Measurements from ENCODE around the gene DZIP1L.

DNA sequence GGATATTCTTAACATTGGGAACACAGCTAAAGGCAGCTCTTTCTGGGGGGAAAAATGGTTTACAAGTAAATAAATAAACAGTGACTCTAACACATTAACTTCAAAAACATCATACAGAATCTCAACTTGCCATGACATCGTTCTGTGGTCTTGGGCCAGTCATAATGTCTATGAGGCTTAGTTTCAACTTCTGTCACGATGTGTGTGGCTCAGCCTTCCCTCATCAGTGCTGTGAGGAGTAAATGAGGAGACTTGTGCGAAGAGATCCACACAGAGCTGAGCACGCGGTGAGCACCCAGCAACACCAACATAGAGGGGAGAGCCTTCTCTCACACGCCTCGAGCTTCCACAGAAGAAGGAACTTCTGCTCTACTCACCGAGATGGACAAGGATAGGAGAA is 49.0 kb downstream of the DZIP1L start:
- no peak for TF ChIP-seq POLR2AphosphoS5 (IDR thresholded peaks at IDR 0.05; ENCODE audit: low read depth, low read length)
- TF ChIP-seq, protein P1, sequence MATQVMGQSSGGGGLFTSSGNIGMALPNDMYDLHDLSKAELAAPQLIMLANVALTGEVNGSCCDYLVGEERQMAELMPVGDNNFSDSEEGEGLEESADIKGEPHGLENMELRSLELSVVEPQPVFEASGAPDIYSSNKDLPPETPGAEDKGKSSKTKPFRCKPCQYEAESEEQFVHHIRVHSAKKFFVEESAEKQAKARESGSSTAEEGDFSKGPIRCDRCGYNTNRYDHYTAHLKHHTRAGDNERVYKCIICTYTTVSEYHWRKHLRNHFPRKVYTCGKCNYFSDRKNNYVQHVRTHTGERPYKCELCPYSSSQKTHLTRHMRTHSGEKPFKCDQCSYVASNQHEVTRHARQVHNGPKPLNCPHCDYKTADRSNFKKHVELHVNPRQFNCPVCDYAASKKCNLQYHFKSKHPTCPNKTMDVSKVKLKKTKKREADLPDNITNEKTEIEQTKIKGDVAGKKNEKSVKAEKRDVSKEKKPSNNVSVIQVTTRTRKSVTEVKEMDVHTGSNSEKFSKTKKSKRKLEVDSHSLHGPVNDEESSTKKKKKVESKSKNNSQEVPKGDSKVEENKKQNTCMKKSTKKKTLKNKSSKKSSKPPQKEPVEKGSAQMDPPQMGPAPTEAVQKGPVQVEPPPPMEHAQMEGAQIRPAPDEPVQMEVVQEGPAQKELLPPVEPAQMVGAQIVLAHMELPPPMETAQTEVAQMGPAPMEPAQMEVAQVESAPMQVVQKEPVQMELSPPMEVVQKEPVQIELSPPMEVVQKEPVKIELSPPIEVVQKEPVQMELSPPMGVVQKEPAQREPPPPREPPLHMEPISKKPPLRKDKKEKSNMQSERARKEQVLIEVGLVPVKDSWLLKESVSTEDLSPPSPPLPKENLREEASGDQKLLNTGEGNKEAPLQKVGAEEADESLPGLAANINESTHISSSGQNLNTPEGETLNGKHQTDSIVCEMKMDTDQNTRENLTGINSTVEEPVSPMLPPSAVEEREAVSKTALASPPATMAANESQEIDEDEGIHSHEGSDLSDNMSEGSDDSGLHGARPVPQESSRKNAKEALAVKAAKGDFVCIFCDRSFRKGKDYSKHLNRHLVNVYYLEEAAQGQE (IDR thresholded peaks at IDR 0.05; ENCODE audit: insufficient read depth in 1 of 2, low read depth in 2 of 2, low read length in 2 of 2) = no peak
